Calu3 (cell line): Measurements from ENCODE around the gene ACOXL. TPM values are rescaled to one million over a fixed set of nuclear protein-coding genes. Genes with fewer than 3 reads are reported as not detected.

Experiments used
- BruUV-seq: library from RNA; stranded (reverse); fragments of 400-500 nt; replicated peaks from 2 replicates; lab custom pipeline; 2021; lab: Mats Ljungman, UMichigan
- CTCF ChIA-PET: fragments of 300-600 bp; sonication (Branson Sonifier 250); formaldehyde crosslinking; loops from one replicate; lab custom pipeline; 2022; ENCODE audit warnings: antibody characterized with exemption; lab: Charles Lee
- DNase-seq: peaks from one replicate; pipeline ENCODE4 v3.0.0; 2022
- H3K27ac Mint-ChIP-seq: one replicate; pipeline ENCODE4 v1.8.0; 2022; ENCODE audit warnings: mixed read lengths; ENCODE audit not compliant: unreplicated experiment
- H3K27me3 Mint-ChIP-seq: one replicate; pipeline ENCODE4 v1.8.0; 2022; ENCODE audit warnings: mixed read lengths; ENCODE audit not compliant: unreplicated experiment
- H3K36me3 Mint-ChIP-seq: one replicate; pipeline ENCODE4 v1.8.0; 2022; ENCODE audit warnings: mild to moderate bottlenecking, moderate library complexity, mixed read lengths; ENCODE audit not compliant: insufficient read depth, unreplicated experiment
- H3K4me1 Mint-ChIP-seq: one replicate; pipeline ENCODE4 v1.8.0; 2022; ENCODE audit warnings: mild to moderate bottlenecking, low read depth, mixed read lengths; ENCODE audit not compliant: unreplicated experiment
- H3K4me3 Mint-ChIP-seq: one replicate; pipeline ENCODE4 v1.8.0; 2022; ENCODE audit warnings: mild to moderate bottlenecking, low read depth, moderate library complexity, mixed read lengths; ENCODE audit not compliant: unreplicated experiment
- H3K9me3 Mint-ChIP-seq: one replicate; pipeline ENCODE4 v1.8.0; 2022; ENCODE audit warnings: low read depth, mixed read lengths; ENCODE audit not compliant: unreplicated experiment
- intact Hi-C: fragments of 100-400 bp; cut with micrococcal nuclease; formaldehyde crosslinking; loops from one replicate; pipeline ENCODE4 v1.10.0; 2022; ENCODE audit not compliant: unreplicated experiment
- total RNA-seq: library from RNA; stranded (reverse); gene quantifications from 2 replicates; pipeline ENCODE4 v1.2.3, GENCODE V29; 2022
- TF ChIP-seq, protein P1 (sequence below): fragments of 200-600 bp; IDR thresholded peaks from one replicate; pipeline ENCODE4 v1.8.0; 2022; ENCODE audit warnings: antibody characterized with exemption; ENCODE audit not compliant: unreplicated experiment

The ACOXL gene
- total RNA-seq, 1 experiment from 2014 or later, result 2.7 TPM

DNA sequence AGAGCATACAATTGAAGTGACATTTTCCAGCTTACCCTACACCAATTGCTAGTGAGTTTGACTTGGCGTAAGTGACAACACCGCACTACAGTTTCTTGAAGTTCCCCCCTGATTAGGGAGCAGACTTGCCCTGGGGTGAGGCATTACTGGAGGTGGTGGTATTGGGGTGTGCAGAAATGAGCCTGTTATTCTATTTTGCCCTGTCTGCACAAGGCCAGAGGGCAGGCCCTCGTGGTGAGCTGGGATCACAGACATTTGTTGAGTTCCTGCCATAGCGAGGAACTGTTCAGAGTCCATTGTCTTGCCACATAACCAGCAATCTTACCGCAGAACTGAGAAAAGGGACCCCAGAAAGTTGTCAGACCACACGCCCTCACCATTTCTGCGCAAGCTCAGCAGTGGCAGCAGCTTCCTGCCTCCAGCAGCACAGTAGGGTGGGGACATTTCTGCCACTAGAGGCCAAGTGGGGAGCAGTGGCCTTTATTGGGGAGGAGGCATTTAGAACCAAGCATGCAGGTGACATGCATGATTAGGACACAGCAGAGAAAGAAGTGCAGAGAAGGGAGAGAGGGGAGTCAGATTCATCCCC, 284.8 kb downstream of the ACOXL start:
- no peak for DNase-seq
- TF ChIP-seq, protein P1, sequence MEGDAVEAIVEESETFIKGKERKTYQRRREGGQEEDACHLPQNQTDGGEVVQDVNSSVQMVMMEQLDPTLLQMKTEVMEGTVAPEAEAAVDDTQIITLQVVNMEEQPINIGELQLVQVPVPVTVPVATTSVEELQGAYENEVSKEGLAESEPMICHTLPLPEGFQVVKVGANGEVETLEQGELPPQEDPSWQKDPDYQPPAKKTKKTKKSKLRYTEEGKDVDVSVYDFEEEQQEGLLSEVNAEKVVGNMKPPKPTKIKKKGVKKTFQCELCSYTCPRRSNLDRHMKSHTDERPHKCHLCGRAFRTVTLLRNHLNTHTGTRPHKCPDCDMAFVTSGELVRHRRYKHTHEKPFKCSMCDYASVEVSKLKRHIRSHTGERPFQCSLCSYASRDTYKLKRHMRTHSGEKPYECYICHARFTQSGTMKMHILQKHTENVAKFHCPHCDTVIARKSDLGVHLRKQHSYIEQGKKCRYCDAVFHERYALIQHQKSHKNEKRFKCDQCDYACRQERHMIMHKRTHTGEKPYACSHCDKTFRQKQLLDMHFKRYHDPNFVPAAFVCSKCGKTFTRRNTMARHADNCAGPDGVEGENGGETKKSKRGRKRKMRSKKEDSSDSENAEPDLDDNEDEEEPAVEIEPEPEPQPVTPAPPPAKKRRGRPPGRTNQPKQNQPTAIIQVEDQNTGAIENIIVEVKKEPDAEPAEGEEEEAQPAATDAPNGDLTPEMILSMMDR, result no peak
- intact Hi-C loops, result no loop called here
- H3K4me3 Mint-ChIP-seq, result no peak overlapping the region
- H3K27ac Mint-ChIP-seq, result no peak overlapping the region
- no peaks in the 10 kb centered on the region for H3K9me3 Mint-ChIP-seq
- no TSS peak for BruUV-seq
- no peaks in the 10 kb centered on the region for H3K36me3 Mint-ChIP-seq
- no peaks in the 10 kb centered on the region for H3K27me3 Mint-ChIP-seq
- CTCF ChIA-PET, result no interaction called here
- H3K4me1 Mint-ChIP-seq, result no peaks in the 10 kb centered on the region

DNA sequence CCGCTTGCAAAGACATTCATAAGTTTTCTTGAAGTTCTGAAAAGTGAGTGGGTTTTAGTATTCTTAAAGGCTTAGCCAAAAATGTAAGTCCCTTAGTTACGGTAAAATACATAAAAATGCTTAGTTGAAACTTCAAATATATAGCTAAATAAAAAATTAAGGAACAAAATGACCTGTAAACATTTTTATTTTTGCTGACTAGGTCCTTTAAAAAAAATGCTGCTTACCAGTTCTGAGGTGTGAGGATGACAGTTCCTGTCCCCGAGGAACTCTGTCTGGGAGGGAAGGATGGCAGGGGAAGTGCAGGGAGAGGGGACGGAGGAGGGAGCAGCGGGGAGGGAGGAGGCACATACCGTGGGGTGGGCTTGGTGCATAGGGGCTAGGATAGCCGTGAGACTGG, 285.5 kb downstream of the ACOXL start:
- no TSS peak for BruUV-seq
- TF ChIP-seq, protein P1, result no peak
- Mint-ChIP-seq H3K27me3 (no peaks in the 10 kb centered on the region), H3K4me3 (no peak overlapping the region), H3K36me3 (no peaks in the 10 kb centered on the region), H3K9me3 (no peaks in the 10 kb centered on the region), H3K4me1 (no peaks in the 10 kb centered on the region), H3K27ac (no peak overlapping the region)
- intact Hi-C loops, result no loop called here
- no peak for DNase-seq
- CTCF ChIA-PET, result no interaction called here

DNA sequence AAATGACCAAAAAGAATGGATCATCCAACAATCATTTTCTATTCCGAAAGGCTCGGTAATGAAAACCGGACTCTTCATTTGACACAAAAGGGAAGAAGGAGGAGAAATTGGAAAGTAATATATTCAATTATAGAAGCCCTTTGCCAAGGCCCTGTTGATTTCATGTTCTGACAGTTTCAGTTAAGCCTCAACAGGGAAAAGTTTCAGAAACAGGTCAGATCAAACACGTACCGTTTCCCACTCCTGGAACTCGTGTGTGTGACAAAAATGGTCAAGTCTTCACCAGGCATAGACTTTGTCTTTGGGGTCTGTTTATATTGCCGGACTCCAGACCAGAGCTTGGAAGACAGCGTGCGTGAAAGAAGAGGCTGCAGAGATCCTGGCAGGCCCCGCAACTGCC, 287.0 kb downstream of the ACOXL start:
- Mint-ChIP-seq H3K27me3 (no peaks in the 10 kb centered on the region), H3K4me3 (no peak overlapping the region), H3K9me3 (no peaks in the 10 kb centered on the region), H3K4me1 (no peaks in the 10 kb centered on the region), H3K36me3 (no peaks in the 10 kb centered on the region), H3K27ac (no peak overlapping the region)
- no TSS peak for BruUV-seq
- DNase-seq, result no peak
- TF ChIP-seq, protein P1, result no peak
- intact Hi-C loops, result no loop called here
- CTCF ChIA-PET, result no interaction called here

DNA sequence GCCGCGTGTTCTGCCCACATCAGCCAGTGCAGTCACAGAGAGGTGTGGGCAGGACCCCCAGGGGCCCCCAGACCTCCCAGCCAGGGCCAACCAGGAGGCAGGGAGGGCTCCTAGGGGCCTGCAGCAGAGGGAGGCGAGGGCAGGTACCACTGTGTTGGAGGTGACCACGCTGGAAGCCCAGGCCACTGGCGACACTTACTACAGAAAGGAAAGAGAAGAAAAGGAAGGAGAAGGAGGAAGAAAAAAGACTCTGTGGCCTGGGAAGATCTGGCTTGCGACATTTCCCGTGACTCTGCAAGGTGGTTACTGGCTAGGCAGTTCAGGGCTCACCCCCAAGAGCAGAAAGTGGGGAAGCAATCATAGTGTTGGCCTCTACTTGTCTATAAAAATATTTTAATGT, 290.3 kb downstream of the ACOXL start:
- Mint-ChIP-seq H3K4me3 (no peak overlapping the region), H3K27me3 (no peaks in the 10 kb centered on the region), H3K27ac (no peak overlapping the region), H3K36me3 (no peaks in the 10 kb centered on the region), H3K9me3 (no peaks in the 10 kb centered on the region), H3K4me1 (no peaks in the 10 kb centered on the region)
- CTCF ChIA-PET, result no interaction called here
- TF ChIP-seq, protein P1, result no peak
- intact Hi-C loops, result no loop called here
- no peak for DNase-seq
- no TSS peak for BruUV-seq
